ENCODE measurements around the gene BCL7B. TPM values are rescaled to one million over a fixed set of nuclear protein-coding genes. Genes with fewer than 3 reads are reported as not detected.

BCL7B gene
- total and polyA plus RNA-seq, 2 of the 13 experiments (the other 11 are each of a cell fraction or from before 2014, with no cell fraction given), result 24.3 to 38.2 TPM

DNA sequence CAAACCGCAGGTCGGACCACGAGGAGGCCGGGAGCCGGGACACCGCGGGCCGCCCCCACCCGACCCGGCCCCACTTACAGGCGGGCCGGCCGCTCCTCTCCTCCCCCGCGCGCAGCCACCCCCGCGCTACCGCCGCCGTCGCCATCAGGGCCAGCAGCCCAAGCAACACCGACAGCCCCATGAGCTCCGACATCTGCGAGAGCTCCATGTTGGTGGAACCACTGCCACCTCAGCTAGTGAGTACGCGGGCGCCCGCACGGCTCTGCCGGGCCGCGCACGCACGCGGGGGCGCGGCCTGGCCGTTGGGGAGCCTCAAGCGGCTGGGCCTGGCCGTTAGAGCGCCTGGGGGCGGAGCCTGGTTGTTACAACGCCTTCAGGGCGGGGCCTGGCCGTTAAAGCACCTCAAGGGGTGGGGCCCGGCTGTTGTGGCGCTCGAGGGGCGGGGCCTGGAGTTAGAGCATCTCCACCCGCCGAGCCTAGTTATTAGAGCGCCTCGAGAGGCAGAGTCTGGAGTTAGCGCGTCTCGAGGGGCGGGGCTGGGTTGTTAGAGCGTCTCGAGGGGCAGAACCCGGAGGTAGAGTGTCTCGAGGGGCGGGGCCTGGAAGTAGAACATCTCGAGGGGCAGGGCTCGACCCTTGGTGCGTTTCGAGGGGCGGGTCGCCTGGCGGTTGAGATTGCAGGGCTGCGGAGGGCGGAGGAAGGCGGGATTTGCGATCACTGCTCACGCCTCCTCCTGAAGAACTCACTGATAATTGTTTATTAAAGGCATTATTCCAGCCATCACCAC is 21.0 kb upstream of the BCL7B start, which contains the start of gene TBL2 (continued):
- TF ChIP-seq, protein P1, sequence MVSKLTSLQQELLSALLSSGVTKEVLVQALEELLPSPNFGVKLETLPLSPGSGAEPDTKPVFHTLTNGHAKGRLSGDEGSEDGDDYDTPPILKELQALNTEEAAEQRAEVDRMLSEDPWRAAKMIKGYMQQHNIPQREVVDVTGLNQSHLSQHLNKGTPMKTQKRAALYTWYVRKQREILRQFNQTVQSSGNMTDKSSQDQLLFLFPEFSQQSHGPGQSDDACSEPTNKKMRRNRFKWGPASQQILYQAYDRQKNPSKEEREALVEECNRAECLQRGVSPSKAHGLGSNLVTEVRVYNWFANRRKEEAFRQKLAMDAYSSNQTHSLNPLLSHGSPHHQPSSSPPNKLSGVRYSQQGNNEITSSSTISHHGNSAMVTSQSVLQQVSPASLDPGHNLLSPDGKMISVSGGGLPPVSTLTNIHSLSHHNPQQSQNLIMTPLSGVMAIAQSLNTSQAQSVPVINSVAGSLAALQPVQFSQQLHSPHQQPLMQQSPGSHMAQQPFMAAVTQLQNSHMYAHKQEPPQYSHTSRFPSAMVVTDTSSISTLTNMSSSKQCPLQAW (CRISPR knock-in tag; IDR thresholded peaks at IDR 0.05), result no peak
- TF ChIP-seq MEIS1 (CRISPR knock-in tag; IDR thresholded peaks at IDR 0.05; ENCODE audit: borderline replicate concordance), result no peak
- no peak for TF ChIP-seq SRSF4 (IDR thresholded peaks at IDR 0.05; ENCODE audit: low read depth, low read length, poor library complexity, severe bottlenecking)
- TF ChIP-seq, protein P2, sequence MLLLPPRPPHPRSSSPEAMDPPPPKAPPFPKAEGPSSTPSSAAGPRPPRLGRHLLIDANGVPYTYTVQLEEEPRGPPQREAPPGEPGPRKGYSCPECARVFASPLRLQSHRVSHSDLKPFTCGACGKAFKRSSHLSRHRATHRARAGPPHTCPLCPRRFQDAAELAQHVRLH (CRISPR knock-in tag; IDR thresholded peaks at IDR 0.05; ENCODE audit: borderline replicate concordance, low read depth), result no peak
- TF ChIP-seq, protein P3, sequence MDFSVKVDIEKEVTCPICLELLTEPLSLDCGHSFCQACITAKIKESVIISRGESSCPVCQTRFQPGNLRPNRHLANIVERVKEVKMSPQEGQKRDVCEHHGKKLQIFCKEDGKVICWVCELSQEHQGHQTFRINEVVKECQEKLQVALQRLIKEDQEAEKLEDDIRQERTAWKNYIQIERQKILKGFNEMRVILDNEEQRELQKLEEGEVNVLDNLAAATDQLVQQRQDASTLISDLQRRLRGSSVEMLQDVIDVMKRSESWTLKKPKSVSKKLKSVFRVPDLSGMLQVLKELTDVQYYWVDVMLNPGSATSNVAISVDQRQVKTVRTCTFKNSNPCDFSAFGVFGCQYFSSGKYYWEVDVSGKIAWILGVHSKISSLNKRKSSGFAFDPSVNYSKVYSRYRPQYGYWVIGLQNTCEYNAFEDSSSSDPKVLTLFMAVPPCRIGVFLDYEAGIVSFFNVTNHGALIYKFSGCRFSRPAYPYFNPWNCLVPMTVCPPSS (IDR thresholded peaks at IDR 0.05), result no peak
- no peak for TF ChIP-seq REXO4 (CRISPR knock-in tag; IDR thresholded peaks at IDR 0.05; ENCODE audit: borderline replicate concordance)
- TF ChIP-seq, protein P4, sequence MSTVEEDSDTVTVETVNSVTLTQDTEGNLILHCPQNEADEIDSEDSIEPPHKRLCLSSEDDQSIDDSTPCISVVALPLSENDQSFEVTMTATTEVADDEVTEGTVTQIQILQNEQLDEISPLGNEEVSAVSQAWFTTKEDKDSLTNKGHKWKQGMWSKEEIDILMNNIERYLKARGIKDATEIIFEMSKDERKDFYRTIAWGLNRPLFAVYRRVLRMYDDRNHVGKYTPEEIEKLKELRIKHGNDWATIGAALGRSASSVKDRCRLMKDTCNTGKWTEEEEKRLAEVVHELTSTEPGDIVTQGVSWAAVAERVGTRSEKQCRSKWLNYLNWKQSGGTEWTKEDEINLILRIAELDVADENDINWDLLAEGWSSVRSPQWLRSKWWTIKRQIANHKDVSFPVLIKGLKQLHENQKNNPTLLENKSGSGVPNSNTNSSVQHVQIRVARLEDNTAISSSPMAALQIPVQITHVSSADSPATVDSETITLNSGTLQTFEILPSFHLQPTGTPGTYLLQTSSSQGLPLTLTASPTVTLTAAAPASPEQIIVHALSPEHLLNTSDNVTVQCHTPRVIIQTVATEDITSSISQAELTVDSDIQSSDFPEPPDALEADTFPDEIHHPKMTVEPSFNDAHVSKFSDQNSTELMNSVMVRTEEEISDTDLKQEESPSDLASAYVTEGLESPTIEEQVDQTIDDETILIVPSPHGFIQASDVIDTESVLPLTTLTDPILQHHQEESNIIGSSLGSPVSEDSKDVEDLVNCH (CRISPR knock-in tag; IDR thresholded peaks at IDR 0.05), result no peak
- TF ChIP-seq TAF15 (IDR thresholded peaks at IDR 0.05; ENCODE audit: low read depth, low read length, poor library complexity, severe bottlenecking), result no peak
- no peak for TF ChIP-seq FOXK2 (IDR thresholded peaks at IDR 0.05)
- TF ChIP-seq HHEX (CRISPR knock-in tag; IDR thresholded peaks at IDR 0.05), result no peak
- TF ChIP-seq ZNF263 (CRISPR knock-in tag; IDR thresholded peaks at IDR 0.05), result no peak
- TF ChIP-seq ZNF30 (CRISPR knock-in tag; IDR thresholded peaks at IDR 0.05), result no peak
- TF ChIP-seq, protein P5, sequence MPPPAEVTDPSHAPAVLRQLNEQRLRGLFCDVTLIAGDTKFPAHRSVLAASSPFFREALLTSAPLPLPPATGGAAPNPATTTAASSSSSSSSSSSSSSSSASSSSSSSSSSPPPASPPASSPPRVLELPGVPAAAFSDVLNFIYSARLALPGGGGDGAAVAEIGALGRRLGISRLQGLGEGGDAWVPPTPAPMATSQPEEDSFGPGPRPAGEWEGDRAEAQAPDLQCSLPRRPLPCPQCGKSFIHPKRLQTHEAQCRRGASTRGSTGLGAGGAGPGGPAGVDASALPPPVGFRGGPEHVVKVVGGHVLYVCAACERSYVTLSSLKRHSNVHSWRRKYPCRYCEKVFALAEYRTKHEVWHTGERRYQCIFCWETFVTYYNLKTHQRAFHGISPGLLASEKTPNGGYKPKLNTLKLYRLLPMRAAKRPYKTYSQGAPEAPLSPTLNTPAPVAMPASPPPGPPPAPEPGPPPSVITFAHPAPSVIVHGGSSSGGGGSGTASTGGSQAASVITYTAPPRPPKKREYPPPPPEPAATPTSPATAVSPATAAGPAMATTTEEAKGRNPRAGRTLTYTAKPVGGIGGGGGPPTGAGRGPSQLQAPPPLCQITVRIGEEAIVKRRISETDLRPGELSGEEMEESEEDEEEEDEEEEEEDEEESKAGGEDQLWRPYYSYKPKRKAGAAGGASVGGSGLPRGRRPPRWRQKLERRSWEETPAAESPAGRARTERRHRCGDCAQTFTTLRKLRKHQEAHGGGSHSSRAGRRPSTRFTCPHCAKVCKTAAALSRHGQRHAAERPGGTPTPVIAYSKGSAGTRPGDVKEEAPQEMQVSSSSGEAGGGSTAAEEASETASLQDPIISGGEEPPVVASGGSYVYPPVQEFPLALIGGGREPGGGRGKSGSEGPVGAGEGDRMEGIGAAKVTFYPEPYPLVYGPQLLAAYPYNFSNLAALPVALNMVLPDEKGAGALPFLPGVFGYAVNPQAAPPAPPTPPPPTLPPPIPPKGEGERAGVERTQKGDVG (CRISPR knock-in tag; IDR thresholded peaks at IDR 0.05; ENCODE audit: borderline replicate concordance), result no peak
- no peak for TF ChIP-seq ZMYM3 (CRISPR knock-in tag; IDR thresholded peaks at IDR 0.05)
- no peak for TF ChIP-seq ZNF232 (CRISPR knock-in tag; IDR thresholded peaks at IDR 0.05; ENCODE audit: borderline replicate concordance)
- 0 out of 2 replicates have a peak, but pooled peaks have one; percentile 38 for TF ChIP-seq KLF12 (CRISPR knock-in tag; IDR thresholded peaks at IDR 0.05; ENCODE audit: borderline replicate concordance)
- TF ChIP-seq DR1 (CRISPR knock-in tag; IDR thresholded peaks at IDR 0.05), result peak; percentile 15; the same call in 1 of the 2 replicates
- no peak for TF ChIP-seq ZNF737 (CRISPR knock-in tag; IDR thresholded peaks at IDR 0.05; ENCODE audit: borderline replicate concordance)
- no peak for TF ChIP-seq SYNCRIP (IDR thresholded peaks at IDR 0.05; ENCODE audit: insufficient read depth, low read depth, low read length)
